Muscle of arm (tissue), 12 donors: Measurements from ENCODE around the gene TMEM30A. TPM values are rescaled to one million over a fixed set of nuclear protein-coding genes. Genes with fewer than 3 reads are reported as not detected.
A peak's percentile ranks its signal among the peaks of the same experiment; 100 is the strongest.

ENCODE experiments used
- DNase-seq: peaks from one replicate; pipeline ENCODE4 v3.0.0-alpha.2; 2013
- polyA plus RNA-seq, 12 donors: library from polyadenylated mRNA; unstranded; fragments of 120-200 nt; gene quantifications; one replicate each; pipeline ENCODE4 v1.2.1, GENCODE V29; 2013; ENCODE audit not compliant: insufficient read length in 12 of 12

TMEM30A gene
- polyA plus RNA-seq, 12 donors = 54.9 to 92.5 (median 72.1) TPM; not detected in 1

GRCh38 chr6:75222261-75222660, 62.3 kb downstream of the TMEM30A start:
- no peak for DNase-seq

GRCh38 chr6:75221116-75221515, 63.5 kb downstream of the TMEM30A start:
- DNase-seq = no peak

GRCh38 chr6:75220357-75220756, 64.2 kb downstream of the TMEM30A start:
- DNase-seq = no peak

GRCh38 chr6:75219263-75219662, 65.3 kb downstream of the TMEM30A start:
- no peak for DNase-seq

- DNase-seq = peak; percentile 43
Measured at GRCh38 chr6:75217193-75217592, 67.4 kb downstream of the TMEM30A start.

- no peak for DNase-seq
Measured at GRCh38 chr6:75215291-75215690, 69.3 kb downstream of the TMEM30A start.

GRCh38 chr6:75213732-75214131, 70.9 kb downstream of the TMEM30A start:
- no peak for DNase-seq

- DNase-seq = no peak
Measured at GRCh38 chr6:75213112-75213511, 71.5 kb downstream of the TMEM30A start.

GRCh38 chr6:75211920-75212590, 72.5 kb downstream of the TMEM30A start:
- DNase-seq = no peak

GRCh38 chr6:75210885-75211739, 73.5 kb downstream of the TMEM30A start:
- DNase-seq = peak; percentile 79

- DNase-seq = no peak
Measured at GRCh38 chr6:75209184-75209723, 75.3 kb downstream of the TMEM30A start.

- DNase-seq = peak; percentile 93
Measured at GRCh38 chr6:75208298-75209183, 76.1 kb downstream of the TMEM30A start.

- DNase-seq = peak; percentile 71
Measured at GRCh38 chr6:75206576-75207342, 77.8 kb downstream of the TMEM30A start.

- DNase-seq = peak; percentile 99
Measured at GRCh38 chr6:75205776-75206575, 78.6 kb downstream of the TMEM30A start, which contains the start of gene COL12A1. Gene COL12A1 (minus strand): TSS chr6:75206053. CDS start chr6:75202792, 3,261 bp downstream.

- peak; percentile 57 for DNase-seq
Measured at GRCh38 chr6:75204959-75205775, 79.4 kb downstream of the TMEM30A start.

- DNase-seq = peak; percentile 92
Measured at GRCh38 chr6:75204217-75204958, 80.2 kb downstream of the TMEM30A start.

- peak; percentile 75 for DNase-seq
Measured at GRCh38 chr6:75203721-75204120, 80.9 kb downstream of the TMEM30A start.
